Renal cortex interstitium (tissue), 15 donors: Measurements from ENCODE around the gene MITD1. TPM values are rescaled to one million over a fixed set of nuclear protein-coding genes. Genes with fewer than 3 reads are reported as not detected.
"Not testable (repeated sequence)": the region's sequence is repeated elsewhere in the genome, so short reads cannot be mapped to it uniquely, and the experiment has no call there.

Experiments used
- DNase-seq, 11 donors: peaks; one replicate each; pipeline ENCODE4 v3.0.0-alpha.2; 2013; ENCODE audit warnings: low read depth in 9 of 11, low spot score in 4 of 11; ENCODE audit errors: extremely low read depth in 1 of 11
- long read RNA-seq, 16 experiments: transcript quantifications; one replicate each; lab custom pipeline, GENCODE V29; 2026
- polyA plus RNA-seq, 3 donors: library from polyadenylated mRNA; unstranded; fragments of 120-200 nt; gene quantifications; one replicate each; pipeline ENCODE4 v1.2.1, GENCODE V29; 2013; ENCODE audit not compliant: insufficient read length in 3 of 3

MITD1 gene
- polyA plus RNA-seq: 10 to 100 TPM; 37.3 to 56.2 (median 55.2) TPM
- long read RNA-seq, donor 1, partial matches to known transcripts: 9 of 12 reads
- long read RNA-seq, donor 1, other reads (novel, unspliced or antisense): 0 of 12 reads
- long read RNA-seq, donor 2, partial matches to known transcripts: 0 of 6 reads
- long read RNA-seq, donor 2, other reads (novel, unspliced or antisense): 0 of 6 reads
- long read RNA-seq, donor 3, transcript MITD1-201 (7 exons, 939 nt): major isoform, 11 of 14 reads
- long read RNA-seq, donor 3, partial matches to known transcripts: 0 of 14 reads
- long read RNA-seq, donor 3, other reads (novel, unspliced or antisense): 0 of 14 reads
- long read RNA-seq, donor 4, transcript MITD1-201 (7 exons, 939 nt): major isoform, 5 of 8 reads
- long read RNA-seq, donor 4, partial matches to known transcripts: 0 of 8 reads
- long read RNA-seq, donor 4, other reads (novel, unspliced or antisense): 0 of 8 reads
- long read RNA-seq, donor 5: 0 reads
- long read RNA-seq, donor 6, transcript MITD1-201 (7 exons, 939 nt): major isoform, 5 of 13 reads
- long read RNA-seq, donor 6, partial matches to known transcripts: 7 of 13 reads
- long read RNA-seq, donor 6, other reads (novel, unspliced or antisense): 0 of 13 reads
- long read RNA-seq, donor 7, partial matches to known transcripts: 0 of 4 reads
- long read RNA-seq, donor 7, other reads (novel, unspliced or antisense): 0 of 4 reads
- long read RNA-seq, donor 8, transcript MITD1-201 (7 exons, 939 nt): major isoform, 8 of 59 reads
- long read RNA-seq, donor 8, transcript MITD1-208 (2 exons, 714 nt): minor isoform, 5 of 59 reads
- long read RNA-seq, donor 8, partial matches to known transcripts: 32 of 59 reads
- long read RNA-seq, donor 8, other reads (novel, unspliced or antisense): 6 of 59 reads
- long read RNA-seq, donor 9, transcript MITD1-201 (7 exons, 939 nt): major isoform, 8 of 9 reads
- long read RNA-seq, donor 9, partial matches to known transcripts: 0 of 9 reads
- long read RNA-seq, donor 9, other reads (novel, unspliced or antisense): 0 of 9 reads
- long read RNA-seq, donor 10, transcript MITD1-201 (7 exons, 939 nt): major isoform, 10 of 49 reads
- long read RNA-seq, donor 10, partial matches to known transcripts: 6 of 49 reads
- long read RNA-seq, donor 10, other reads (novel, unspliced or antisense): 30 of 49 reads
- long read RNA-seq, donor 11, partial matches to known transcripts: 0 of 4 reads
- long read RNA-seq, donor 11, other reads (novel, unspliced or antisense): 0 of 4 reads
- long read RNA-seq, donor 12, partial matches to known transcripts: 0 of 4 reads
- long read RNA-seq, donor 12, other reads (novel, unspliced or antisense): 0 of 4 reads
- long read RNA-seq, donor 13, transcript MITD1-201 (7 exons, 939 nt): major isoform, 11 of 42 reads
- long read RNA-seq, donor 13, partial matches to known transcripts: 24 of 42 reads
- long read RNA-seq, donor 13, other reads (novel, unspliced or antisense): 5 of 42 reads
- long read RNA-seq, donor 14, transcript MITD1-201 (7 exons, 939 nt): major isoform, 5 of 6 reads
- long read RNA-seq, donor 14, partial matches to known transcripts: 0 of 6 reads
- long read RNA-seq, donor 14, other reads (novel, unspliced or antisense): 0 of 6 reads
- long read RNA-seq, donor 15, partial matches to known transcripts: 0 of 4 reads
- long read RNA-seq, donor 15, other reads (novel, unspliced or antisense): 0 of 4 reads
- long read RNA-seq, donor 16, transcript MITD1-201 (7 exons, 939 nt): major isoform, 19 of 50 reads
- long read RNA-seq, donor 16, transcript MITD1-208 (2 exons, 714 nt): minor isoform, 8 of 50 reads
- long read RNA-seq, donor 16, partial matches to known transcripts: 21 of 50 reads
- long read RNA-seq, donor 16, other reads (novel, unspliced or antisense): 0 of 50 reads

- DNase-seq: peak; percentile 87 to 96 (median 93)
These were observed at the start of gene MITD1, which contains the start of gene MRPL30 for GRCh38 chr2:99180755-99181623. Gene MITD1 (minus strand): TSS chr2:99181058. CDS start chr2:99180981, 77 bp downstream. Gene MRPL30 (plus strand): TSS chr2:99181184. CDS start chr2:99186204, 5,020 bp downstream.

- no peak for DNase-seq
These were observed 37.2 kb upstream of the MITD1 start for GRCh38 chr2:99217929-99218501.

GRCh38 chr2:99216096-99216495, 35.2 kb upstream of the MITD1 start:
- DNase-seq: no peak

GRCh38 chr2:99205491-99205890, 24.6 kb upstream of the MITD1 start:
- DNase-seq: no peak

- no peak for DNase-seq
These were observed 21.3 kb upstream of the MITD1 start for GRCh38 chr2:99201959-99202678.

- DNase-seq: no peak
These were observed 19.4 kb upstream of the MITD1 start for GRCh38 chr2:99200076-99200800.

- DNase-seq: no peak
These were observed 17.4 kb upstream of the MITD1 start for GRCh38 chr2:99198103-99198841.

- DNase-seq: not testable (repeated sequence)
These were observed 11.5 kb upstream of the MITD1 start for GRCh38 chr2:99192364-99192763.

- no peak for DNase-seq
These were observed 9.7 kb upstream of the MITD1 start for GRCh38 chr2:99190548-99190947.

- no peak for DNase-seq
These were observed 7.5 kb upstream of the MITD1 start for GRCh38 chr2:99188357-99188756.

GRCh38 chr2:99187011-99187410, 6.2 kb upstream of the MITD1 start:
- no peak for DNase-seq

- DNase-seq: no peak
These were observed 4.0 kb upstream of the MITD1 start for GRCh38 chr2:99184811-99185210.

GRCh38 chr2:99183025-99183424, 2.2 kb upstream of the MITD1 start:
- DNase-seq: no peak

- peak in 1 of 11 donors; percentile 3 for DNase-seq
These were observed 754 bp upstream of the MITD1 start for GRCh38 chr2:99181624-99182000.
